Vagina (tissue), 2 donors: Measurements from ENCODE around the gene MAST4.

Source experiments
- POLR2A ChIP-seq, 2 donors: fragments of 450-650 bp; IDR thresholded peaks; one replicate each; pipeline ENCODE4 v1.6.1; 2017; ENCODE audit warnings: antibody characterized with exemption in 2 of 2, mild to moderate bottlenecking in 2 of 2, moderate library complexity in 2 of 2
- TF ChIP-seq, protein P1 (sequence below), 3 experiments: fragments of 450-650 bp in 2 of 3; fragments of 200-600 bp in 1 of 3; sonication (generic) in 1 of 3; IDR thresholded peaks; one replicate each; pipeline ENCODE4 v1.5.1; 2017 to 2019; ENCODE audit warnings: antibody characterized with exemption in 3 of 3, mild to moderate bottlenecking in 2 of 3, moderate library complexity in 2 of 3

DNA sequence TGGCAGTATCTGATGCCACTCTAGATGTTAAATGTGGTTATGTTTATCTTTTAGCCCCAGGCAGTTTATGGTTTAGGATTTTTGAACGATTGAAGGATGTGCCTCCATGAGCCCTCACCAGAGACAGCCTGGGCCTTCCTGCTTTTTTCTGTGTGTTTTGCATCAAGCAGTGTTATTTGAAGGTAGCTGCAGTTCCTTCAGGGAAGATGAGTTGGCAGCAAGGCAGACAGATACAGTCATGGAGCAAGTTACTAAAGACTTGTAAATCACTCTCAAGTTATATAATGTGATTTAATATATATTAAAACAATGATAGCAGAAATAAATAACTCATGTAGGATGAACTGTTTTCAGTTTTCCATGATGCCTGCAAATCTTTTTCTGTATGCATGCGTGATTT is 395.6 kb downstream of the MAST4 start:
- TF ChIP-seq, protein P1, sequence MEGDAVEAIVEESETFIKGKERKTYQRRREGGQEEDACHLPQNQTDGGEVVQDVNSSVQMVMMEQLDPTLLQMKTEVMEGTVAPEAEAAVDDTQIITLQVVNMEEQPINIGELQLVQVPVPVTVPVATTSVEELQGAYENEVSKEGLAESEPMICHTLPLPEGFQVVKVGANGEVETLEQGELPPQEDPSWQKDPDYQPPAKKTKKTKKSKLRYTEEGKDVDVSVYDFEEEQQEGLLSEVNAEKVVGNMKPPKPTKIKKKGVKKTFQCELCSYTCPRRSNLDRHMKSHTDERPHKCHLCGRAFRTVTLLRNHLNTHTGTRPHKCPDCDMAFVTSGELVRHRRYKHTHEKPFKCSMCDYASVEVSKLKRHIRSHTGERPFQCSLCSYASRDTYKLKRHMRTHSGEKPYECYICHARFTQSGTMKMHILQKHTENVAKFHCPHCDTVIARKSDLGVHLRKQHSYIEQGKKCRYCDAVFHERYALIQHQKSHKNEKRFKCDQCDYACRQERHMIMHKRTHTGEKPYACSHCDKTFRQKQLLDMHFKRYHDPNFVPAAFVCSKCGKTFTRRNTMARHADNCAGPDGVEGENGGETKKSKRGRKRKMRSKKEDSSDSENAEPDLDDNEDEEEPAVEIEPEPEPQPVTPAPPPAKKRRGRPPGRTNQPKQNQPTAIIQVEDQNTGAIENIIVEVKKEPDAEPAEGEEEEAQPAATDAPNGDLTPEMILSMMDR (IDR thresholded peaks at IDR 0.05), result no peak
- no peak for TF ChIP-seq POLR2A (IDR thresholded peaks at IDR 0.05)
